GM12864 (cell line): ENCODE measurements around the gene CEBPB.

Experiments
- DNase-seq: peaks from one replicate; pipeline ENCODE4 v3.0.0-alpha.2; 2011; ENCODE audit warnings: low read depth
- H3K4me3 ChIP-seq: 2 replicates; pipeline ENCODE4 v1.5.1; 2011; ENCODE audit warnings: mild to moderate bottlenecking, low read depth, low read length, control low read depth
- CTCF ChIP-seq: IDR thresholded peaks from 2 replicates; pipeline ENCODE4 v1.5.1; 2011; ENCODE audit warnings: low read depth, mild to moderate bottlenecking, moderate library complexity, low read length, control low read depth, inconsistent platforms; ENCODE audit errors: missing control alignments

The CEBPB gene

DNA sequence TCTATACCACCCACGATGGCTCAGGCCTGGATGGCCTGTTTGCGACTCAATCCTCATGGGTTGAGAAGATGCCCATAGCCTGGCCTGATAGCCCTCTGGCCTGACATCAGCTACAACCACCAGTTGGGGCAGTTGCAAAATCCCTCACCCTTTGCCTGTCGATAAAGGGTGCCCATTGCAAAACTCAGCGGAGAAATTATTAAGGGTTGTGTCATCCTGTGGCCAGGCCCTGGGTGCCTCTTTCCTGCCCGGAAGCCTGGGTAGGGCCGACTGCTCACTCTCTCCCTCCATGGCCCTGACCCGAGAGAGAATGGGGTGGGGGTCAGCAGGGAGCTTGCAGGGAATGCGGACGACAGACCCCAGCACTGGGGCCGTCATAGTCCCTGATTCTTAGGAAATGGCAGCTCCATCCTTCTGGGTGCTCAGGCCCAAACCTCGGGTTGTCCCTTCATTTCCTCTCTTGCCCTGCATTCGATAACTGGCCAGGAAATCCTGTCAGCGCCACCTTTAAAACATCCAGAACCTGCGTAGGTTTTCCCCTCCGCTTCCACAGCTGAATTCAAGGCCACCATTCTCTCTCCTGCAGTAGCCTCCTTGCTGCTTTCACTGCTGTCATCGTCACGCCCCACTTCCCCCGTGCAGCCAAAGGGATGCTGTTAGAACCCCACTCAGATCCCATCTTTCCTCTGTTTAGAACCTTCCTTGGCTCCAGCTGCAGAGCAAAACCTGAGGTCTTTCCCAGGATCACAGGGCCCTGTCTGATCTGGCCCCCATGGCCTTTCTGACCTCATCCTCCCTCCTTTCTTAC lies 31.1 kb downstream of the CEBPB start:
- no peak for DNase-seq
- TF ChIP-seq CTCF, result no peak
- no peak overlapping the region for H3K4me3 ChIP-seq

- no peak for TF ChIP-seq CTCF
- no peak for DNase-seq
- no peak overlapping the region for H3K4me3 ChIP-seq
These were observed 31.8 kb downstream of the CEBPB start for GRCh38 chr20:50222309-50223038.

DNA sequence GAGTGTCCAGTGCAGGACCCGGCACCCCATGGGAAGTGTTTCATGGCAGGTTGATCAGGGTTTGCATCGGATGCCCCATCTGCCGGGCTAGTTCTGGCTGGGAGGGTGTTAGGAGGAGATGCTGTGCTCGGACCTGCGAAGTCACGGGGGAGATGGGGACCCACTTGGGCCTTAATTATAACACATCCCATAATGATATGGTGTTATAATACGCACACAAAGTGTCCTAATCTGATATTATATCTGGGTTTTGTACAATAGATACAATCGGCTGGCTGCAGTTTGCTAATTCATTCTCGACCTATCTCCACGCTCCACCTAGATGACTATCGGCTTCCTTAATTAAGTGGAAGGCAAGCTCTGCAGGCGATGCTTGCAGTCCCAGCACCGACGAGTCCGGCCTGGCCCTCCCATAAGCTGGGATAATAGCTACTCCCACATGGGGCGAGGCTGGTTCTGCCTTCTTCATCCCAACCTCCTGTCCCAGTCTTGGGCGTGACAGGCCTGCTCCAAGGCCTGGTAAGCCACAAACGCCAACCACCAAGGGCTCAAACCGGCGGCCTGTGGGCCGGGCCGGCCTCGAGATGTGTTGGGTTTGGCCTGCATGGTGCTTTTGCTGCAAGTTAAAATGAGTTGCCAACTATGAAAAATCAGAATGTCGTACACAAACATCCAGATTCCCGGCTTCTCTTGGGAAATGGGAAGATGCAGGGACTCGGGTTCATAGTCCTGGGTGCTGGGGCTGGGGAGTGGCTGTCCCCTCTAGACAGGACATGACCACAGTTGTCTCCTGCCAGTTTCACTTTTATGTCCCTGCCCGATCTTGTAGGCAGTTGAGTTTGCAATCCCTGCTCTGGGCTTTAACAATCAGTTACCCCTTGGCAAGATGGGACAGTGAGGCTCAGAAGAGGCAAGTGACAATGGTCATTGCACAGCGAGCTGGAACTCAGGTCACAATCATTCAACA lies 32.7 kb downstream of the CEBPB start:
- no peak for TF ChIP-seq CTCF
- no peak overlapping the region for H3K4me3 ChIP-seq
- no peak for DNase-seq

DNA sequence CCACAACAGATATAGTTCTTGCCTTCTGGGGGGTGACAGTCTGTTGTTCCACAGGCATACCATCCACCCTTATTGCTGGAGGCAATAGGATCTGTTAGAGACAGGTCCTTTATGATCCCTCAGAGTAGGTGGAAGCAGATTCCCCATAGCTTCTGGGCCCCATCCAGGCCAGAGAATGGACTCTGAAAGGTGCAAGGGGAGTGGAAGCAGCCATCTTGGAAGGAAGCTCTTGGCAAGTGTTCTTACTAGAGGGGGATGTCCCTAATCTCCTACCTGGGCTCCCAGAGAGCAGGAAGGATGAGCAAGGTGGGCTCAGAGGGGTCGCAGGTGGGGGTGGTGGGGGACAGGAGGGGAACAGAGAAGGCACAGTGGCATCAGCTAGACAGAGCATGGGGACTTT lies 33.4 kb downstream of the CEBPB start:
- DNase-seq, result no peak
- no peak for TF ChIP-seq CTCF
- no peak overlapping the region for H3K4me3 ChIP-seq

DNA sequence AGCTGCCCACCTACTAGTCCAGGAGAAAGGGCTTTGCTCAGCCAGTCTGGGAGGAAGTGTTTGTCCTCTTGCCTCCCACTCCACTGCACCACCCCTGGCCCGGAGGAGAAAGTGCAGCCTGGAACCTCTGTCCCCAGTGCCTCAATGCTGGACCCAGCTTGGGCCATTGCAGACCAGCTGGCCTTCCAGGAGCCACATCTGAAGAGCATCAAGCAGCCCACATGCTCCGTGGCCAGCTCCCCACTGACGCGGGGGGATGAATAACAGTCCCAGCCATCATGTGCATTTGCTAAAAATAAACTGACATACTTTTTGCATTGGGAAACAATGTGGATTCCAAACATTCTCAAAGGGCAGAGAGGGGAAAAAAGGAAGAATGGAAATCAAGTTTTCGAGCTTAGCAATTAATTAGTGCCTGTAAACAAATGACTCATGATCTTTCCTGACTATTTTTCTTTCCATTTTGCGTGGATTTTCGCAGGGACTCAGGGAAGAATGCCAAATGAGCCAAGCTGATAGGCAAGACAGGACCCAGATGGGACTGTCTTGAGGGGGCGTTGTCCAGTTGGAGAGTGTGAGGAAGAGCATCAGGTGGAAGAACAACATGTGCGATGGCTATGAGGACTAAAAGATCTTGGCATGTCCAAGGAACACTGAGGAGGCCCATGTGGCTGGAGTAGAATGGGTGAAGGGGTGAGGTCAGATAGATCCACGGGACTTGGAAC lies 34.1 kb downstream of the CEBPB start:
- no peak overlapping the region for H3K4me3 ChIP-seq
- no peak for DNase-seq
- TF ChIP-seq CTCF, result peak; percentile 36
